Adipose tissue (tissue), 3 donors: Measurements from ENCODE around the gene LPIN1. TPM values are rescaled to one million over a fixed set of nuclear protein-coding genes. Genes with fewer than 3 reads are reported as not detected.
A peak's percentile ranks its signal among the peaks of the same experiment; 100 is the strongest.
"Not testable (repeated sequence)": the region's sequence is repeated elsewhere in the genome, so short reads cannot be mapped to it uniquely, and the experiment has no call there.

ENCODE experiments used
- H3K27ac ChIP-seq: one replicate; pipeline ENCODE4 v1.5.1; 2013; ENCODE audit warnings: low read depth, low read length
- WGBS, 3 donors: extraction: QIAGEN DNeasy Blood & Tissue Kit; methylation state at CpG; one replicate each; pipeline ENCODE4 v1.1.7; 2013; 5-methylcytosine and 5-hydroxymethylcytosine counted together
- polyA plus RNA-seq, 3 donors: library from polyadenylated mRNA; stranded (reverse); fragments of 200-250 nt; gene quantifications; one replicate each; pipeline ENCODE4 v1.2.3, GENCODE V29; 2013
- donor health status: healthy with polysubstance abuse.
- donor health status: Bipolar disorder and iron deficiency.
- donor health status: healthy.

The LPIN1 gene
- polyA plus RNA-seq, 3 donors: 16.7 to 50.6 (median 38.1) TPM

- 91 to 95% (median 95%) methylated on average over 10 of the region's 10 CpGs for WGBS, 3 donors
Observed at GRCh38 chr2:11813345-11813744, 66.9 kb downstream of the LPIN1 start.

GRCh38 chr2:11813951-11814350 is 67.5 kb downstream of the LPIN1 start:
- 93 to 95% (median 93%) methylated on average over 7 of the region's 7 CpGs for WGBS, 3 donors
- H3K27ac ChIP-seq: no peak overlapping the region

More at GRCh38 chr2:11813345-11813744, 66.9 kb downstream of the LPIN1 start:
- H3K27ac ChIP-seq: not testable (repeated sequence)

- 95 to 97% (median 96%) methylated on average over 13 of the region's 13 CpGs for WGBS, 3 donors
- no peak overlapping the region for H3K27ac ChIP-seq
Observed at GRCh38 chr2:11814979-11815510, 68.6 kb downstream of the LPIN1 start.

GRCh38 chr2:11816935-11817334 is 70.5 kb downstream of the LPIN1 start:
- WGBS, 3 donors: 88 to 99% (median 98%) methylated on average over 3 of the region's 3 CpGs
- not testable (repeated sequence) for H3K27ac ChIP-seq

- WGBS, 3 donors: 25 to 94% (median 89%) methylated on average over 5 of the region's 5 CpGs
- H3K27ac ChIP-seq: no peak overlapping the region
Observed at GRCh38 chr2:11819235-11819729, 72.8 kb downstream of the LPIN1 start.

- no peak overlapping the region for H3K27ac ChIP-seq
- WGBS, 3 donors: 93 to 95% (median 94%) methylated on average over 2 of the region's 2 CpGs
Observed at GRCh38 chr2:11820650-11821049, 74.2 kb downstream of the LPIN1 start.

GRCh38 chr2:11821705-11822104 is 75.3 kb downstream of the LPIN1 start:
- no peak overlapping the region for H3K27ac ChIP-seq
- 84 to 91% (median 90%) methylated on average over 3 of the region's 3 CpGs for WGBS, 3 donors

GRCh38 chr2:11822359-11822745 is 75.9 kb downstream of the LPIN1 start:
- not testable (repeated sequence) for H3K27ac ChIP-seq
- 83 to 93% (median 88%) methylated on average over 4 of the region's 4 CpGs for WGBS, 3 donors

GRCh38 chr2:11822746-11823451 is 76.5 kb downstream of the LPIN1 start:
- H3K27ac ChIP-seq: no peak overlapping the region
- 70 to 79% (median 71%) methylated on average over 19 of the region's 19 CpGs for WGBS, 3 donors

- WGBS, 3 donors: 84 to 86% (median 84%) methylated on average over 16 of the region's 16 CpGs
- H3K27ac ChIP-seq: no peak overlapping the region
Observed at GRCh38 chr2:11824901-11825828, 78.7 kb downstream of the LPIN1 start.

- WGBS, 3 donors: 76 to 84% (median 82%) methylated on average over 4 of the region's 4 CpGs
- H3K27ac ChIP-seq: no peak overlapping the region
Observed at GRCh38 chr2:11827547-11827946, 81.1 kb downstream of the LPIN1 start.

- 76 to 95% (median 88%) methylated on average over 3 of the region's 3 CpGs for WGBS, 3 donors
- H3K27ac ChIP-seq: no peak overlapping the region
Observed at GRCh38 chr2:11828933-11829323, 82.5 kb downstream of the LPIN1 start.

GRCh38 chr2:11829324-11829946 is 83.0 kb downstream of the LPIN1 start:
- 6 to 15% (median 9%) methylated on average over 11 of the region's 11 CpGs for WGBS, 3 donors
- peak overlapping the region; percentile 54 for H3K27ac ChIP-seq

- peak overlapping the region; percentile 54 for H3K27ac ChIP-seq
- WGBS, 3 donors: 5 to 11% (median 6%) methylated on average over 17 of the region's 17 CpGs
Observed at GRCh38 chr2:11829947-11830707, 83.7 kb downstream of the LPIN1 start.

- WGBS, 3 donors: 52 to 65% (median 57%) methylated on average over 7 of the region's 7 CpGs
- H3K27ac ChIP-seq: no peak overlapping the region
Observed at GRCh38 chr2:11830708-11831301, 84.4 kb downstream of the LPIN1 start.

GRCh38 chr2:11831415-11831814 is 85.0 kb downstream of the LPIN1 start:
- H3K27ac ChIP-seq: no peak overlapping the region
- WGBS, 3 donors: 92 to 98% (median 93%) methylated on average over 5 of the region's 5 CpGs

GRCh38 chr2:11832531-11832930 is 86.1 kb downstream of the LPIN1 start:
- WGBS, 3 donors: 68 to 88% (median 82%) methylated on average over 5 of the region's 5 CpGs
- H3K27ac ChIP-seq: no peak overlapping the region

- 90 to 95% (median 95%) methylated on average over 6 of the region's 6 CpGs for WGBS, 3 donors
- no peak overlapping the region for H3K27ac ChIP-seq
Observed at GRCh38 chr2:11833601-11834000, 87.2 kb downstream of the LPIN1 start.
